ENCODE data around the gene NMNAT2. TPM values are rescaled to one million over a fixed set of nuclear protein-coding genes. Genes with fewer than 3 reads are reported as not detected.

NMNAT2 gene
- total RNA-seq, 4 donors from 2014 or later, result 1.7 to 2.8 (median 2.4) TPM

DNA sequence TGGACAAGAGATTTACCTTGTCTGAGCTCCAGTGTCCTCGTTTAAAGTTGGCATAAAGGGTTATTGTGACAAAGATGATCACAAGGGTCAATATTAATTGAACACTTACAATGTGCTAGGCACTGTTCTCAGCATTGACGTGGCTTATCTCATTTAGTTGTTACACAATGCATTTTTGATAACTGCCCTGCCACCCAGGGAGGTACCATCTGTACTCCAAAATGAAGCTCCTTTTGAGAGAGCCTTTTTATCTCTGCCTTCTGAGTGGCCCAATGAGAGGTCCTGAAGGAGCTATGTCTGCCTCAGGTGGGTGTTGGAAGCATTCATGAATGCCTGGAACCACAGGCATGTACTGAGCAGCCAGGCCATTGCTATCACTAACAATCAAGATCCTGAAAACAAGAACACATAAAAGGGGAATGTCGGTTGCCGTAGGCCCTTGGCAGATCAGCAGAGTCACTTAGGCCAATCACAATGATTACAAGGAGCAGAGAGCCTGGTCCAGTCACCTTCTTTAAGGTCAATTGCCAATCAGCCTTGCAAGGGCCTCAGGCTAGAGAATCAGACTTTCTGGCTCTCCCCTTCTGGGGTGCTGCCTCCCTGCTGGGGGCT lies 78.5 kb downstream of the NMNAT2 start:
- no peaks in the 10 kb centered on the region for H3K36me3 ChIP-seq
- no peaks in the 10 kb centered on the region for H3K4me1 ChIP-seq
- H3K27ac ChIP-seq (replicated peaks in 1 of 4), result no peak overlapping the region
- TF ChIP-seq POLR2A (IDR thresholded peaks at IDR 0.05; ENCODE audit: low read depth) (no peak), EP300 (IDR thresholded peaks at IDR 0.05) (no peak), POLR2AphosphoS5 (IDR thresholded peaks at IDR 0.05) (no peak)
- TF ChIP-seq, protein P1, sequence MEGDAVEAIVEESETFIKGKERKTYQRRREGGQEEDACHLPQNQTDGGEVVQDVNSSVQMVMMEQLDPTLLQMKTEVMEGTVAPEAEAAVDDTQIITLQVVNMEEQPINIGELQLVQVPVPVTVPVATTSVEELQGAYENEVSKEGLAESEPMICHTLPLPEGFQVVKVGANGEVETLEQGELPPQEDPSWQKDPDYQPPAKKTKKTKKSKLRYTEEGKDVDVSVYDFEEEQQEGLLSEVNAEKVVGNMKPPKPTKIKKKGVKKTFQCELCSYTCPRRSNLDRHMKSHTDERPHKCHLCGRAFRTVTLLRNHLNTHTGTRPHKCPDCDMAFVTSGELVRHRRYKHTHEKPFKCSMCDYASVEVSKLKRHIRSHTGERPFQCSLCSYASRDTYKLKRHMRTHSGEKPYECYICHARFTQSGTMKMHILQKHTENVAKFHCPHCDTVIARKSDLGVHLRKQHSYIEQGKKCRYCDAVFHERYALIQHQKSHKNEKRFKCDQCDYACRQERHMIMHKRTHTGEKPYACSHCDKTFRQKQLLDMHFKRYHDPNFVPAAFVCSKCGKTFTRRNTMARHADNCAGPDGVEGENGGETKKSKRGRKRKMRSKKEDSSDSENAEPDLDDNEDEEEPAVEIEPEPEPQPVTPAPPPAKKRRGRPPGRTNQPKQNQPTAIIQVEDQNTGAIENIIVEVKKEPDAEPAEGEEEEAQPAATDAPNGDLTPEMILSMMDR (IDR thresholded peaks at IDR 0.05), result no peak
- intact Hi-C loops (cut with DNase I), result no loop called here
- no peak overlapping the region for H3K4me3 ChIP-seq
- 88% methylated on average over 4 of the region's 4 CpGs for WGBS
- no peaks in the 10 kb centered on the region for H3K9me3 ChIP-seq
- DNase-seq (ENCODE audit: extremely low spot score), result no peak
- no peaks in the 10 kb centered on the region for H3K27me3 ChIP-seq

DNA sequence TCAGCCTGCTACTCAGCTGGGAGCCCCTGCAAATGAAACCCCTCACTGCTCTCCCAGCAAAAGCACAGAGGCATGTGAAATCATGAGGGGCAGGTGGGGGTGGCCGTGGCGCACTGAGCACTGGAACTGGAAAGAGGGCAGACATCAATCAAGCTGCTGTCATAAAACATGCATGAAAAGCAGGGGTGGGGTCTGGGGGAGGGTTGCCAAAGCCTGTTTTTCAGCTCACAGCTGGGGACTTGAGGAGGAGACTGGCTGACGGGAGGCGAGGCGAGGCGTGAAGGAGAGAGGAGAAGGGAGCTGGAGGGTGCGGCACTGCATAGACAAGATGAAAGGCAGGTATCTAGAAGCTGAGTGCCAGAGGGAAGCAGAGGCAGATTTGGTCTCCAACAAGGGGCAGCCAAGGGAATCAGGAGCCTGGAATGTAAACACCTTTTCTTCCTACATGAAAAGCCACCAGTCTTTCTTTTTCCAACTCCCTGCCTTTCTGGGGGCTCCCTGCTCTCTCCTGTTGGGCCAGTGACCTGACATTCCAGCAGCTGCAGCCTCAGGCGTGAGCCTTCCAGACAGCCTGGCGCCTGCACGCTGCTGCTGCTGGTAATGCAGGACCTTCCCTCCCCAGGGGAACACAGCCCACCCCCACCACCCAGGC lies 87.0 kb downstream of the NMNAT2 start:
- 32% methylated on average over 10 of the region's 10 CpGs for WGBS
- Histone ChIP-seq H3K4me3 (no peak overlapping the region), H3K27ac (replicated peaks in 1 of 4) (peak overlapping the region; percentile 49 to 66 (median 64)), H3K4me1 (peaks cover 14 to 60% (median 54%) of the 10 kb centered on the region in 4 donors), H3K9me3 (no peaks in the 10 kb centered on the region), H3K27me3 (no peaks in the 10 kb centered on the region), H3K36me3 (no peaks in the 10 kb centered on the region)
- TF ChIP-seq, protein P1 (IDR thresholded peaks at IDR 0.05), result peak in 1 of 3 experiments; percentile 29
- TF ChIP-seq POLR2AphosphoS5 (IDR thresholded peaks at IDR 0.05), result no peak
- intact Hi-C loops (cut with DNase I), result no loop called here
- no peak for DNase-seq (ENCODE audit: extremely low spot score)

DNA sequence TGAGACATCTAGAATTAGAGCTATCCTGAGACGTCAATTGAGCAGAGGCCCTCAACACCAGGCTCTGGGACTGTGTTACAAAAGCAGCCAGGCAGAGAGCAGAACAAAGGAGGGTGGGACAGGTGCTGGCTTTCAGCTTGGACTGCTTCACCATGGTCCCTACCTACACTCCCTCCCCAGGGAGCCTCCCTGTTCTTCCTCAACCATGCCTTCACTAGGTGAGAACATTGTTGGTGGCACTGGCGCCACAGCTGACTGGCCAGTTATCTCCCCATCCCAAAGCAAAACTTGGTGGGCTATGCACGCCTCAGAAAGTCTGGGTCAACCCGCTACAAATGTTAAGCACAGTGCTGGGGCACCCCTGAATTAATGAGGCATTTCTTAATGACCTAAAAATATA lies 87.8 kb downstream of the NMNAT2 start:
- Histone ChIP-seq H3K27me3 (no peaks in the 10 kb centered on the region), H3K9me3 (no peaks in the 10 kb centered on the region), H3K36me3 (no peaks in the 10 kb centered on the region), H3K4me3 (no peak overlapping the region), H3K4me1 (peaks cover 14 to 60% (median 54%) of the 10 kb centered on the region in 4 donors), H3K27ac (replicated peaks in 1 of 4) (peak overlapping the region in 3 of 4 donors; percentile 3 to 66 (median 49))
- TF ChIP-seq, protein P1 (IDR thresholded peaks at IDR 0.05), result no peak
- TF ChIP-seq POLR2AphosphoS5 (IDR thresholded peaks at IDR 0.05), result no peak
- TF ChIP-seq POLR2A (IDR thresholded peaks at IDR 0.05; ENCODE audit: low read depth), result no peak
- no peak for TF ChIP-seq EP300 (IDR thresholded peaks at IDR 0.05)
- intact Hi-C loops (cut with DNase I), result no loop called here
- WGBS, result 69% methylated on average over 4 of the region's 4 CpGs
- no peak for DNase-seq (ENCODE audit: extremely low spot score)

DNA sequence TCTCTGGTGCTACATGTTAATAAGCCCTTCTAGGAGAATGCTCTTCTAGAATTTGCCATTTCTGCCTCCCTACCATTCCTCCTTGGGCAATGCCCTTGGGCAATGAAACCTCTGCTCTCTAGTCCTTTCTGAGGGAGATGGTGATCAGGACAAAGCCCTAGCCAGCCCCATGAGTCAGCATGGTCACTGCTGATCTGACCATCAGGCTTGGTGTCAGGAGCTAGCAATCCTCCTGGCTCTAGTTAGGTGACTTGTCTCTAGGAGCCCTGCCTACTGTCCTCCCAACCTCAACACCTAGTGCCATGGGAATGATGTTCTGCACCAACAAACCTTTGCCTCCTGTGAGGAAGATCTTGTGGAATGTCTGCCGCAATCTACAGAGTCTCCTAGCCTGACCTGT lies 89.8 kb downstream of the NMNAT2 start:
- DNase-seq (ENCODE audit: extremely low spot score), result no peak
- Histone ChIP-seq H3K36me3 (no peaks in the 10 kb centered on the region), H3K9me3 (no peaks in the 10 kb centered on the region), H3K4me3 (no peak overlapping the region), H3K27ac (replicated peaks in 1 of 4) (peak overlapping the region; percentile 74 to 88 (median 83)), H3K4me1 (peaks cover 14 to 60% (median 54%) of the 10 kb centered on the region in 4 donors), H3K27me3 (no peaks in the 10 kb centered on the region)
- 100% methylated on average over 1 of the region's 1 CpG for WGBS
- intact Hi-C loops (cut with DNase I), result loop anchor here (10.0 kb wide), 1 partner anchor 364 kb away; no protein-coding TSS in a partner anchor
- TF ChIP-seq EP300 (IDR thresholded peaks at IDR 0.05) (no peak), POLR2AphosphoS5 (IDR thresholded peaks at IDR 0.05) (no peak), POLR2A (IDR thresholded peaks at IDR 0.05; ENCODE audit: low read depth) (no peak)
- TF ChIP-seq, protein P1 (IDR thresholded peaks at IDR 0.05), result no peak
